Upper lobe of left lung (tissue), 4 donors: ENCODE results near the gene ITPR2.

Source experiments
- CTCF ChIP-seq, 6 experiments: fragments of 450-650 bp in 4 of 6; fragments of 200-600 bp in 2 of 6; sonication (generic) in 2 of 6; IDR thresholded peaks; one replicate each; pipeline ENCODE4 v1.5.1; 2016 to 2019; ENCODE audit warnings: antibody characterized with exemption in 6 of 6
- POLR2A ChIP-seq, 4 donors: fragments of 450-650 bp; IDR thresholded peaks; one replicate each; pipeline ENCODE4 v1.5.1; 2016 to 2017; ENCODE audit warnings: antibody characterized with exemption in 4 of 4, mild to moderate bottlenecking in 2 of 4
- POLR2AphosphoS5 ChIP-seq, 2 donors: sonication (generic); formaldehyde crosslinking; IDR thresholded peaks; one replicate each; pipeline ENCODE4 v1.5.1; 2017; ENCODE audit warnings: antibody characterized with exemption in 2 of 2

DNA sequence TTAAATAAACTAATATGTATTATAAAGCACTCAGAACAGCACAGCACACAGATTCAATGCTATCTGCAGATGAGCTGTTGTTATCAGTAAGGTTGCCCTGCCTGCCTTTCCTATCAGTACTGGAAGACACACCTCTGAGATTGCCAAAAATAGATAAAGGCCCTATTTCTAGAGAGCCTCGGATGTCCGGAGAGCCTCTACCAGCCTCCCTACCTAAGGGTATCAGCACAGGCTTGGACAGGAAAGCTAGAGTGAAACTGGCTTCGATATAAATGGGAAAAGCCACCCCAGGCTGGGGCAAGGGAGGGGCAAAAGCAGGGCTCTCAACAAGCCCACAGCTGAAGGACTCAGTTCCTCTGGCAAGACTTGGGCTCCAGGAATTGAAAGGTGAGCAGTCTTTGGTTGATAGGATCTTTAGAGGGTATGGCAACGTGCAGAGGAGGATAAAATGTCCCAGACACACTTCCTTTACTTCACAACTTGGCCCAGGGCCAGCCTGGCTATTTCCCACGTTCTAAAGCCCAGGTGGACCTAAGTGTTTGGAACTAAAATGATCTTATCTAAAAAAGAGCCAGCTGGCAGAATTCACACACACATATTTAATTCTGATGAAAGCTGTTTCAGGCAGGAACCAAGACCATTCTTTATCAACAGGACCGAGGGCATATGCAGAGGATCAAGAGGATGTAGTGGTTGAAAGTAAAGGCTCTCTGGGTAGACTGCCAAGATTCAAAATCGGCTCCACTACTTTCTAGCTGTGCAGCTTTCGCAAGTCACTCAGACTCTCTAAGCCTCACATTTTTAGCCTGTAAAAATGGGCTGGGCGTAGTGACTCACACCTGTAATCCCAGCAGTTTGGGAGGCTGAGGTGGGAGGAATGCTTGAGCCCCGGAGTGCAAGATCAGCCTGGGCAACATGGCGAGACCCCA lies 37.8 kb upstream of the ITPR2 start:
- TF ChIP-seq POLR2AphosphoS5 (IDR thresholded peaks at IDR 0.05) = no peak
- TF ChIP-seq POLR2A (IDR thresholded peaks at IDR 0.05) = no peak
- no peak for TF ChIP-seq CTCF (IDR thresholded peaks at IDR 0.05)
